NCI-H524 (cell line): ENCODE data around the gene RBBP8NL.
"Not testable (repeated sequence)": the region's sequence is repeated elsewhere in the genome, so short reads cannot be mapped to it uniquely, and the experiment has no call there.

Experiments used
- DNase-seq, 2 experiments: peaks; one replicate each; lab custom pipeline; 2025; lab: John Stamatoyannopoulos, UW

Gene RBBP8NL

GRCh38 chr20:62441987-62442539, 14.7 kb upstream of the RBBP8NL start:
- DNase-seq: no peak

GRCh38 chr20:62439218-62439617, 11.9 kb upstream of the RBBP8NL start:
- DNase-seq: no peak

- DNase-seq: peak; percentile 79 to 88
These were observed 10.6 kb upstream of the RBBP8NL start for GRCh38 chr20:62437927-62438326.

- no peak for DNase-seq
These were observed 10.2 kb upstream of the RBBP8NL start for GRCh38 chr20:62437496-62437895.

- no peak for DNase-seq
These were observed 9.4 kb upstream of the RBBP8NL start for GRCh38 chr20:62436692-62437091.

GRCh38 chr20:62433658-62434497, 6.5 kb upstream of the RBBP8NL start:
- DNase-seq: no peak

GRCh38 chr20:62430866-62431447, 3.6 kb upstream of the RBBP8NL start:
- no peak for DNase-seq

GRCh38 chr20:62430311-62430853, 3.0 kb upstream of the RBBP8NL start:
- DNase-seq: no peak

- DNase-seq: no peak
These were observed 2.3 kb upstream of the RBBP8NL start for GRCh38 chr20:62429455-62430310.

- DNase-seq: no peak
These were observed 1.3 kb upstream of the RBBP8NL start for GRCh38 chr20:62428396-62429295.

GRCh38 chr20:62428002-62428372, 648 bp upstream of the RBBP8NL start:
- no peak for DNase-seq

- DNase-seq: no peak
These were observed 624 bp downstream of the RBBP8NL start for GRCh38 chr20:62426699-62427131.

- not testable (repeated sequence) for DNase-seq
These were observed 1.3 kb downstream of the RBBP8NL start for GRCh38 chr20:62426059-62426348.

GRCh38 chr20:62425281-62426058, 1.9 kb downstream of the RBBP8NL start:
- no peak for DNase-seq

GRCh38 chr20:62424249-62425107, 2.9 kb downstream of the RBBP8NL start:
- DNase-seq: no peak

GRCh38 chr20:62423326-62423706, 4.0 kb downstream of the RBBP8NL start:
- peak in 1 of 2 experiments; percentile 26 for DNase-seq

GRCh38 chr20:62422636-62423325, 4.6 kb downstream of the RBBP8NL start:
- DNase-seq: no peak

GRCh38 chr20:62421716-62421990, 5.7 kb downstream of the RBBP8NL start:
- DNase-seq: no peak
